ENCODE measurements around the gene BET1.

DNA sequence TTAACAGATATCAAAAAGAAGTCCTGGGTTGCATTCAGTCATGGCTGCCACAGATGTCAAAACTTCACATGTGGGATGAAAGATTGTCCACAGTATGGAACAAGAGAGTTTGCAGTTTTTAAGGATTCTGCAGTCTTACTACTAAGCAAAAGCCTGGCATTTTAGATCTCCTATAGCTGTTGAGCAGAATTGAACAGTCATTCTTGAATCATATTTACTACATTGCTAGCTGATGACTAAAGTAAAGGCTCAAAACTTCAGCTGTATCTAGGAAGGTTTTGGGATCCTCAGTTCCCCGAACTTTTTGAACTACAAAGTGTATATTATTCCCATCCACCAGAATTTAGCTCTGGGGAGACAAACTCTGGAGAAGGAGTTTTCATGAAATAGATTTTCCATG lies 31.0 kb downstream of the BET1 start:
- TF ChIP-seq, protein P1, sequence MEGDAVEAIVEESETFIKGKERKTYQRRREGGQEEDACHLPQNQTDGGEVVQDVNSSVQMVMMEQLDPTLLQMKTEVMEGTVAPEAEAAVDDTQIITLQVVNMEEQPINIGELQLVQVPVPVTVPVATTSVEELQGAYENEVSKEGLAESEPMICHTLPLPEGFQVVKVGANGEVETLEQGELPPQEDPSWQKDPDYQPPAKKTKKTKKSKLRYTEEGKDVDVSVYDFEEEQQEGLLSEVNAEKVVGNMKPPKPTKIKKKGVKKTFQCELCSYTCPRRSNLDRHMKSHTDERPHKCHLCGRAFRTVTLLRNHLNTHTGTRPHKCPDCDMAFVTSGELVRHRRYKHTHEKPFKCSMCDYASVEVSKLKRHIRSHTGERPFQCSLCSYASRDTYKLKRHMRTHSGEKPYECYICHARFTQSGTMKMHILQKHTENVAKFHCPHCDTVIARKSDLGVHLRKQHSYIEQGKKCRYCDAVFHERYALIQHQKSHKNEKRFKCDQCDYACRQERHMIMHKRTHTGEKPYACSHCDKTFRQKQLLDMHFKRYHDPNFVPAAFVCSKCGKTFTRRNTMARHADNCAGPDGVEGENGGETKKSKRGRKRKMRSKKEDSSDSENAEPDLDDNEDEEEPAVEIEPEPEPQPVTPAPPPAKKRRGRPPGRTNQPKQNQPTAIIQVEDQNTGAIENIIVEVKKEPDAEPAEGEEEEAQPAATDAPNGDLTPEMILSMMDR (IDR thresholded peaks at IDR 0.05): no peak
- TF ChIP-seq POLR2A (IDR thresholded peaks at IDR 0.05): no peak
